GM21825 (cell line): ENCODE measurements around the gene SEMA3G.

ENCODE experiments used
- ATAC-seq: cut with Tn5 transposase; IDR thresholded peaks from one replicate; pipeline ENCODE4 v1.9.1; 2021; ENCODE audit warnings: mild to moderate bottlenecking, moderate library complexity; ENCODE audit not compliant: unreplicated experiment

SEMA3G gene

DNA sequence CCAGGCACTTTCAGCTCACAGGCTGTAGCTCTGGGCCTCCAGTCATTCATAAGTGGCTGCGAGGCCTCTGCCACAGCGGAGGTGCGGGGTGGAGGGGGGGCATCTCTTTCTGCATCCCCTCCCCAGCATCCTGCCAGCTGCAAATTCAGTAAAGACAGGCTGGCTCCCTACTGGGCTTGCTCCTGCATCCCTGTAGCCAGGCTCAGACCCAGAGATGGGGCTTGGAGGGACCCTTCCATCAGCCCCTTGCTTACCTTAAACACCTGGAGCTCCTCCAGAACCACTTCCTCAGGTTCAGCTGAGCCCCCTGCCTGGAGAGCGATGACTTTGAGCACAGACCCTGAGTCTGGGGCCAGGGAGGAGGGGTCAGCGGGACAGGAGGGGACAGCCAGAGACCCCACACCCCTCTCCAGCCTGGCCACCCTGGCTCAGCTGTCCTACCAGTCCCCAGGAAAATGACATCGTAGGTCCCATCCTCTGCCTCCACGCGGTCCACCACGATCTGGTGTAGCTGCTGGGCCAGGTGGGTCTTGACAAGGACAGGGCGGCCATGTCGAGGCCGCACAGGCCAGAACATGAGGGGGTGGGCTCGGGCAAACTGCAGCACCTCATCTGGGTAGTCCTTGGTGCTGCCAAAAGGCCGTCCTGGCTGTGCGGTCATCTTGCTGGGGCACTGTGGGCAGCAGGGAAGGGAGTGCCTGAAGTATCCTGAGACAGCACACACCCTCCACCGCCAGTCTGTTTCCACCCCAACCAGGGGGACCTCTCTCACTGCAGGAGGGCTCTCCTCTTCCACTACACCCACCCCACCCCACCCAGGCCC lies 5.3 kb downstream of the SEMA3G start:
- no peak for ATAC-seq

DNA sequence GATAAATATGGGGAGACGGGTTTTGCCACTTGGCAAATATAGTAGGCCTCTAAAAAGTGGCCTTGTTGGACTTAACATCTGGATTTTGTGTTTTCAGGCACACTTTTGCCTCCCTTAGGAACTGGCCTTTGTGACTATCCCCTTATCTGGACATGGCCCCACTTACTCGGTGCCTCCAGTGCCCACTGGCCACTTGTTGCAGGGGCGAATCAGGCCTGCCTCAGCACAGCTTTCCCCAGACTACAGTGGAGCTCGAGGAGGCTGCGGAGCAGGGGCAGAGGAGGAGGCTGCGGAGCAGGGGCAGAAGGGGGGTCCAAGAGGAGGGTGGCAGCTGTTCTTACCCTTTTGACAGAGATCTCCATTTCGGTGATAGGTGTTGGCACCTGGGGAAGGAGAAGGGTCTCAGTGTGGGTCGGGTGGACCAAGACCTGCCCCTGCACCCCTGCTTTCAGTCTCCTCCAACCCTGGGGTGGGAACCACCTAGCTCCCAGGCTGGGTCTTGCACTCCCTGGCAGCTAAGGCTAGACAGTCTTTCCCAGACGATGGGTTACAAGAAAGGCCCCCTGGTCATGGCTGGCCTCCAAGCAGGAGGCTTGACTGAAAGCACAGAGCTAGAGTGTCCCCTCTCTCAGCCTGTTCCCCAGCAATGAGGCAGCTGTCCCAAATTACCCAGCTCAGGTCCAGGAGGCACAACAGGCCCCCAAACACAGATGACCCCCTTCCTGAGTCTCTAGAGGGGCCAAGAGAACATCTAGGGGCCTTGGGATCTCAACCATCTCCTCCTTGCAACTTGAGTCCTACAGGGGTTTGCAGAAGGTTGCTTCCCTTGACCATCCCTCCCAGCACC lies 6.1 kb downstream of the SEMA3G start:
- ATAC-seq, result no peak

DNA sequence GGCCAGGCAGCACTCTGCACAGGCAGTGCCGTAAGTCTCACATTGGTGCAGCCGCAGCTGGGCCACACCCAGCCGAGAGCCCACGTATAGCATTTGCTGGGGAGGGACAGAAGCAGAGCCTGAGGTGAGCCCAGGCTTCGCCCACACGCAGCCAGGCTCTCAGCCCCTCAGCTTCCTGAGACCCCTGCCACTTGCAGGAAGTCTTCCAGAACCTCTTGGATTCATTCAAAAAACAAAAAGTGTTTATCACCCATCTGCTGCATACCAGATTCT lies 6.9 kb downstream of the SEMA3G start:
- no peak for ATAC-seq

DNA sequence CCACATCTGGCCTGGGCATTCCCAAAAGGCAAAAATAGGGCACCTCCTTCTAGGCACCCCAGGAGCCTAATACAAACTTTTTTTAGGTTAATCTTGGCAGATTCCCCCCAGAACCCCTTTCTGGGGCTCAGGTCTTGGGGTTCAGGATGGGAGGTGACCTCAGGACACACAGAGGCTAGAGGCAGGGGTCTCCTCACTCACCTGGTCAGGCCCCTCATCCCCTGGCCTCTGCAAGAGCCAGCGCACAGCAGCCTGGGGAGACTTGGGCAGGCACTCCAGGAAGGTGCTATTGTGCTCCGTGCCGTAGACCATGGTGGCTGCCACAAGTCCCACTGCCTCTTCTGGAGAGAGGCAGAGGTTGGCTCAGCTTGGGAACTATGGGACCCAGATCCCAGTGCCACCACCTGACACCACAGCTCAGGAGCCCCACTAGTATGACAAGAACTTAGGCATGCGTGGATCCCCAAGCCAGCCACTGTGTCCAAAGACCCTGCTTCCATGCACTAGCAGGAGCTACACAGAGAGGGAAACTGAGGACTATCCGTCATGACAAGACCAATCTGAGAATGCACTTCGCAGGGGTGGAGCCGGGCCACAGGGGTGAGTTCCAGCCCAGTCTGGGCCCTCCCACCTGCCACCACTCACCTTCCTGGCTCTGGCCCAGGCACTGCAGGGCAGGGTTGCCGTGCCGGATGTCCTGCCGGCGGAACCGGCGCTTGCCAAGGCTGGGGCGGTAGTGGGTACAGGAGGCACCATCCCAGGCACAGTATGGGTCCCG lies 7.4 kb downstream of the SEMA3G start:
- no peak for ATAC-seq

DNA sequence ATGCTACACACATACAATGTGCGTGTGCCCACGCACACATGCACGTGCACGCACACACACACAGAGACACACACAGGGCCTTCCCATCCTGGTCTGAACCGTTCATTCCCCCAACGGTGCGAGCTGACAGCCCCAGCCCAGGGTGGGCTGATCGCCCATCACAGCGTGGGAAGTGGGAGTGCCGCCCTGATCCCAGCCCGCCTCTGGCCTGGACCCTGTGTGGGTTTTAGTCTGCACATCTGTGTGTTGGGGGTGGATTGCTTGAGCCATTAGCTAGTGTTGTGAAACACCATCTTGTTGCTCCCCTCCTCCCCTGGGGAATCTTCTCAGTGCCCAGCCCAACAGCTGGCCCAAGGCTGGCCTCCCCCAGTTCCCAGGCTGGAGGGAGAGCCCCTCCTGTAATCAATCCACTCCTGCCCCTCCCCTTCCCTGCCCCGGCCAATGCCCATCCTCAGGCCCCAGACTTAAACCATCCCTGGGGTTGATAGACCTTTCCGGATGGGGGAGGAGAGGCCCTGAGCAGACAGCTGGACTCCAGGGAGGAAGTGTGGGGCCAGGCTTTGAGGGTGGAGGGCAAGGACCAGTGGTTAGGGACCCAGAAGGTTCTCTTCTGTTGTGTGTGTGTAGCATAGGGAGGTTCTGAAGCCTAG lies 8.3 kb downstream of the SEMA3G start:
- ATAC-seq, result no peak

DNA sequence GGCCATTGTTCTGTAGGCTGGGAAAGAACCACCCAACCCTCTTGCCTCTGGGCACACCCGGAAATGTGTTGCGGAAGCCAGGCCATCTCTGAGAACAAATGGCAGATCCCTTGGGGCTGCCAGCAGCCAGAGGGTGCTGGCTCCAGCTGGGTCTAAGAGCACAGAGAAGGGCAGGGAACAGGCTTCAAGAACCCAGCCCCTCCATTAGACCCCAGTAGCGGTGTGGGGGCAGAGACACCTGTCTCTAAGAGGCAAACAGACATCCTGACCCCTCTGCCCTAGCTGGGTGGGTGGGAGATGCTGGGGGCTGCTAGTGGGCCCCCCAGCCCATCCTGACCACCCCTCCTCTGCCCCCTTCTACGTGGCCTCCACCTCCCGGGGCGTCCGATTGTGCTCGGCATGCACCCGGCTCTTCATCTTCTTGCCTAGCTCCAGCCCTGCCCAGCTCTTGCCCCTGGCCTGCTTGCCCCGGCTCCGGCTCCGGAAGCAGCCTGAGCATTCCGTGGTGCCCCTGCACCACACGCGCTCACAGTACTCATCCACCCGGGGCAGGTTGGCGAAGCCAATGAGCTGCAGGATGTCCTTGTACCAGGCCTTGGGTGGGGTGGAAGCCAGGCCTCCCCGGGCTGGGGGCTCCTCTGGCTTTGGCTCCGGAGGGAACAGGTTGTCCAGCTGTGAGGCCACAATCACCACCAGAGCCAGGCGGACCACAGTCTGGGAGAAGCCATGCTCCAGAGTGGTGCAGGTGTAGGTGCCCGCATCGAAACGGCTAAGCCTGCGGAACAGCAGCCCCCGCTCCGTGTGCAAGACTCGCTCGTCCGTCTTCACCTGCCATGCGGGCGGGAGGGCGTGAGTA lies 9.4 kb downstream of the SEMA3G start:
- no peak for ATAC-seq

DNA sequence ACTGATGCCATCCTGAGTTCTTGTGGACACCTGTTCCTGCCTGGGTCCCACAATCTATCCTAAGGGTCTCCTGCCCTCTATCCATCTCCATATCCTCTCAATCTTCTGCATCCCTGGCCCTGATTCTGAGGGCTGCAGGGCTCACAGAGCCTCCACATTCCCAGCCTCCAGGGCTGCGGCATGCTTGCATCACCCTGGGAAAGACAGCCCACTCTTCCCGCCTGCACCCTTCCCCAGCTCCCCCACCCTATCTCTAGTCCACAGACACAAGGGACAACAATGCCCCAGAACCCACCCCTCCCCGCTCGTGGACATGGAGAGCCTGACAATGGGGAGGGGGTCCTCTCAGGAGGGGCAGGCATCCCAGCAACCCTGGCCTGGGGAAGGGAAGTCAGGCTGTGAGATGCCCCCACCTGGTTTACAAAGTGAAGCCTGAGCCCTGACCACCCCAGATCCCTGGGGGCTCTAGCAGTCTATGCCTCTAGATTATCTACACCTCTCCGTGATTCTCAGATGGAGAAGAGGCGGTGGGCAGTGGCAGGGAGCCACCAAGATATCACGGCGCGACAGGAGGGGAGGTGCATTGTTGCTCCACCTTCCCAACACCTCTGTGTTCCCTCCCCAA lies 10.3 kb downstream of the SEMA3G start:
- ATAC-seq, result no peak

DNA sequence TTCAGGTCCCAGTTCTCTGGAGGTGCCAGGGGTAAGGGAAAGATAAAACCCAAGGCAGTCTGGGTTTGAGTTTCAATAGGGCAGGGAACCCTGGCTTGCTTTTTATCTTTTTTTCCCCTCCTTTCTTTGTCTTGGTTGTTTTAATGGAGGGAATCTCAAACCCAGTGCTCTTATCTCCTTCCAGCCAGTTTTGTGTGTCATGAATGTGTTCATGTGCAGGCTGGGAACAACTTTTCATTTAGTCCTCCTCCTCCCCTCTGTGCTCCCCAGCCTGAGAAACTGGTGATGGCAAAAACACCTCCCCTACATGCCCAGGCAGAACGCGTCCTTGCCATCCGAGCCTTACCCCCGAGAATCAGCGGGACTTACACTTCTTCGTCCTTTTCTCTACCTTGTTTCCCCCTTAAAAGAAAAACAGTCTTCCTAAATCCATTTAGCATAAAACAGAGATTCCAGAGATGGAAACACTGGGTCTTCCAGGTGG lies 10.9 kb downstream of the SEMA3G start:
- no peak for ATAC-seq

DNA sequence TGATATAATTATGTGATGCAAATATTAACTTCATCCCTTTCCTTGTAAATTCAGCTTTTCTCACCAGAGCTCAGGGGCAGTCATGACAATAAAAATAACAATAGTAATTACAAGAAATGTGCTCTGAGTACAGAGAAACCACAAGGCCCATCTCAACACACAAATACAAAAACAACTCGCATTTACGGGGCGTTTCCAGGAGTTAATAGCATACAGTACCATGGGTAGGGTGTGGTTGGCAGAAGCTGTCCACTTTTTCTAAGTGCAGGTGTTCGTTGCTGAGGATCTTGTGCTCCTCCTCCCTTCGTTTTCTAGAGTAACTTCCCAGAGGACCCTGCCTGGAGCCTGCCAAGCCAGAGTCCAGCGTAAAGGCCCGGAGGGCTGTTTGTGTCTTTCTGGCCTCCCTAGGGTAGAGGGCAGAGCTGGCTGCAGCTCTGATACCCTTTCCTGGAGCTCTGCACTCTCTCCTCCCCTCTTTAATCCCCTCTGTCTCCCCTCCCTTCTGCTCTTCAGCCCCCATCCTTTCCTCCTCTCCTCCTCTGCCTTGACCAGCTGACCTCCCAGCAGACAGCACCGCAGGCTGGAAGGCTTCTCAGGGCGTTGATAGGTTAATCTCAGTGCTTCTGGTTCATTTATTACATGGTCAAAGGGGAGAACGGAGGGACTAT lies 11.4 kb downstream of the SEMA3G start:
- ATAC-seq, result no peak

DNA sequence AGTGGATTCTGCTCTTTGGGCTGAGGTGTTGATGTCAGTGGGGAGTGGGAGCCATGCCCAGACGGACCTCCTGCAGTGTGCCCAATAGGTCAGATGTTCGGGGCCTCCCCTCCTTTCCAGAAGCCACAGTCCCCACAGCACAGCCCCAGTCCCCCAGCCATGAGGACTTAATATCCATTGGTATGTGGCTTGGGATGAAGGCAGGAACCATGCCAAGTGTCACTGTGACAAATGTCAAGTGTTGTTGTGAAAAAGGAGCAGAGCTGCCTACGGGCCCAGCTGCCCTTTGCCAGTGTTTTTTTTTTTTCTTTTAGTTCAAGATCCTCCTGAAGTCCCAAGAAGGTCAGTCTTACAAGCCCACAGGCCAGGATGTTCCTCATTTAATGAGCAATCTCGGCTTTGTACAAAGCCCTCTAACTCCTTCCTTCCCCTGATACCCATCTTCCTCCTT lies 12.2 kb downstream of the SEMA3G start:
- ATAC-seq, result no peak

DNA sequence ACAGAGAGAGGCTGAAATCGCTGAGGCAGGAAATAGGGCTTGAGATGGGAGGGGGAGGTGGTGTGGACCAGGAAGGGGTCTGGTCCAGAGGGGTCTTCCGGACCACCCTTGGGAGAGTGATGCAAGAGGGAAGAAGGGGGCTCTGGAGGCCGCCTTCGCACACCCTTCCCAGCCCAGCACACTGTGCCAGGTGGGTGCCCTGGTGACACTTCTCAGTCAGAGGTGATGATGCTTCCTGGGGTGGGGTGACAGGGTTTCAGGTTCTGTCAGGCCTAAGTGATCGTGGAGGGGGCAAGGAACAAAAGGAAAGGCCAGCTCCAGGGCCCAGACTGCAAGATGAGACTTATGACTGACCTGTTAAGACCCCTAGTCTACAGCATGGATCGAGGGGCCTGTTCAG lies 12.7 kb downstream of the SEMA3G start:
- ATAC-seq, result no peak

DNA sequence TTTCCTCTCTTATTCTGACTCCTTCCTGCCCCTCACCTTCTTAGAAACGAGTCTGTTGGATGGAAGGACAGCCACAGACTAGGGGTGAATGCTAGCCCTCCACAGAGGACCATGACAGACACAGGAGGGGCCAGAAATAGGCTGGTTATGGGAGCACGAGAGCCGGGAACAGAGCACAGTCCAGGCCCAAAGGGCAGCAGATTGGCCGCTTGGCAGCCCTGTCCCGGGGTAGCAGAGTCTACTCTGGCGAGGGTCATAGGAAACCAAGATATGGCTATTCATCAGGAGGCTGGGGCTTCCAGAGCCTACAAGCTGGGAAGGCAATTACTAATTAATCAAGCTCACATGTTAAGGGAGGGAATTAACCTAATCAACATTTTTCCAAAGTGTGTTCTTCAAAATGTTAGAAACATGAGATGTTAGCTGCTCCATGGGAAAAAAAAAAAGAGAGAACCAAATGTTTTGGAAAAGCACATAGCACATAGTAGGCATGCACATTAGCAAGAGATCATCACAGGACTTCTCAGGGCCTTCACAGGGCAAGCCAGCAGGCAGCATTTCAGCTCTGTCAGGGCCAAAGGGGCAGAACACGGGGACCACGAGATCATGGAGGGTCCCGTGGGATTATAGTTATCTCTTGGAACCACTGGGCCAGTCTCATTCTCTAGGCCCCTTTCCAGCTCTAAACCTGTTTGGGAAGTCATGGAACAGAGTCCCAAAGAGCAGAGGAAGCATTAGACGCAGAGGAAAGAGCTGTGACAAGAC lies 13.3 kb downstream of the SEMA3G start:
- no peak for ATAC-seq

DNA sequence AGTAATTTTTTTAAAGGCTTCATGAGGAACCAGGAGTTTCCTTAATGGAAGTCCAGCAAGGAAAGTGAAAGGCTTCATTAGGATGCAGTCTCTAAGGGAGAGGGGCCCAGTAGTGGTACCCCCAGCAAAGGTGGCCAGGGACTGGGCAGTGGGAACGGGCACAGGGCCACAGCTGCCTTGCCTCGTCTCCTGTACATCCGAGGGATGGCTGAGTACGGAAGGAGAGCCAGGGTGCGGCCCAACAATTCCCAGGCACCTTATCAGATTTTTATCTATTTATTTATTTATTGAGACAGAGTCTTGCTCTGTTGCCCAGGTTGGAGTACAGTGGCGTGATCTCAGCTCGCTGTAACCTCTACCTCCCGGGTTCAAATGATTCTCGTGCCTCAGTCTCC lies 14.5 kb downstream of the SEMA3G start:
- ATAC-seq, result no peak

DNA sequence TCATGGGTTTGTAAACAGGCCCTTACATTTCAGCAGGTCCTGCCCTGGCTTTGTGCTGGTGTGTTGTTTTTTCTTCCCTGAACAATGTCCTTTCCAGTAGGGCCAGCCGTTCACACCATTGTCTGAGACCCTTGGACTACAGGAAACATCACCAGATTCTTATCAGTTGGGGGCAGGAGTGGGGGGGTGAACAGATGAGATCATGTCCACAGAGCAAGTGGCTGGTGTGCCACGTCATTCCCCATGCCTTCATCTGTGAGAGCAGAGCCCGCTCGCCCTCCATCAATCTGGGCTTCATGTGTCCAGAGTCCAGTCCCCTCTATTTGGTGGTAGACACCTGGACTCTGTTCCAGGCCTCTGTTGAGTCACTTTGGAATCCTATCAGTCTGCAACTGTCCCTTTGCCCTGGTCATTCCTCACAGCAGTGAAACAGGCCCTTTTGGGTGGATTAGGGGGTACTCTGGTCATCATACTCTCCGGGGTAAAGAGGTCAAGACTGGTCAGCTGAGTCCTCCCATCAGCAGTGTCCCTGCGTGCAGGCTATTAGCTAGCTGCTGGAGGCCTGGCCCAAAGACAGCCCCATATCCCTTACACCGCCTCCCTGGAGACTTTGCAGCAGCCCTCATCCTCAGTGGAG lies 15.0 kb downstream of the SEMA3G start:
- no peak for ATAC-seq

DNA sequence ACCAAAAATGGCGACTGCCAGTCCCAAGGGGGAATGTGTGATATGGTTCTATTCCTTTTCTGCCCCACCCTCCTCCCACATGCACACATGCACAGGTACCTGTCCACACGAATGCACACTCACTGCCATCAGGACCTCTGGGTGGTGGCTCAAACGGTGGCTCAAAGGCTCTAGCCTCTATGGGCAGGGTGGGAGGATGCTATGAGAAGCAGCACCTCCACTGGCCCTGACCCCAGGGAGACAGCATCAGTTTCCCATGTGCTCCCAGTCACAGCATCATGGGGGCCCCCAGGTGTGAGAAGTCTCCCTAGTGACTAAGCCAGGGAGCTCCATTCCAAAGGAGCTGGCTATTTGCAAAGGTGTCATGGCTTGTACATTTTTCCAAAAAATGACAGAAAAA lies 15.9 kb downstream of the SEMA3G start:
- no peak for ATAC-seq

DNA sequence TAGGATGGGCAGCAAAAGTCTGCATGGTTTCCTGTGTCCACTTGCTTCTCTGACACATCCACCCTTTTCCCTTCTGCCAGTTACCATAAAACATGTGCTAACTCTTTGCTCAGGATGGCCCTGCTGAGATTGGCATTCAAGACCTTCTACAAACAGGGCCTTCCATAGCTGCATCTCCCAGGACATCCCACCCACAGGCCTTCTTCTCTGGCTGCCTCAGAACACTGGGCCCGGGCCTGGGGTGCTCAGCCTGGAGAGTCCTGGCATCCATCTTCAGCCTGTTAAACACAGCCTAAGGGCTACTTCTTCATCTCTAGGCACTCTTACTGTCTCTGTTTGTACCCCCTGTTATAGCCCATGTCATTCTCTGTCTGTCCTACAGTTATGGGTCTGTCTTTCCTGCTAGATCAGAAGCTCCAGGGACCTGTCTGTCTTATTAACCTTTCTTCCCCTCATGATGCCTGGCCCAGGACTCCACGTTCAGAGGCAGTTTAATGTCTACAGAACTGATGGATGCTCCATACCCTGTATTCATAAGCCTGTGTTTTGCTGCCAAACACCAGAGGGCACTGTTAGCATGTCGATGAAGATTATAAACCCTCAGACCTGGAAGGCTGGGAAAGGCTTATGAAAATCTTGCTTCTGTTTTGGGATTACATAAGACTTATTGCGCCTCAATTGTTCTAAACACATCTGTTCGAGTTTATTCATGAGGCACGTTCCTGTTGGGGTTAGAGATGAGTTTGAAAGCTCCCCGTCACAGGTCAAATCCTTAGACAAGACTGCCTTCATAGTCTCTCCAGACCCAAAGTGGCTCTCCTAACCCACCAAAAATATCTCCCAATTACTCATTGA lies 16.5 kb downstream of the SEMA3G start:
- no peak for ATAC-seq

DNA sequence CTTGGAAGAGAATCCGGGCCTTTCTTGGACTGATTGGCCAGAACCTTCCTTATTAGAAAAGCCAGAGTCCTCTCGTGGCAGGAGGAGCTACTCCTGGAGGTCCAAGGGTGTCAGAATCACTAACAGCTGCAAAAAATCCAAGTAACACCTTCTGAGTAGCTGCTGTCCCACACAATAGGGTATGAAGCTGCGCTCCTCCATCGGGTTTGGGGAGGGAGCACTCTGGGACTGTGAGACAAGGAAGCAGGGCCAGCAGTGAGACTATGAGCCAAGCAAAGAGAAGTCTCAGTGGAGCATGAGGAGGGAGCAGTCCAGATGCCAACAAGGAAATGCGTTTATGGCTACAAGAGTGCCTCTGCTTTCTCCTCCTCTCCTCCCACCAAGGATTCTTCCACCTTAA lies 21.7 kb downstream of the SEMA3G start:
- no peak for ATAC-seq
